ENCODE results near the gene CYP1A1. TPM values are rescaled to one million over a fixed set of nuclear protein-coding genes. Genes with fewer than 3 reads are reported as not detected.
"Not testable (repeated sequence)": the region's sequence is repeated elsewhere in the genome, so short reads cannot be mapped to it uniquely, and the experiment has no call there.

Gene CYP1A1
- total RNA-seq, 1 experiment from 2014 or later: 15.7 TPM

DNA sequence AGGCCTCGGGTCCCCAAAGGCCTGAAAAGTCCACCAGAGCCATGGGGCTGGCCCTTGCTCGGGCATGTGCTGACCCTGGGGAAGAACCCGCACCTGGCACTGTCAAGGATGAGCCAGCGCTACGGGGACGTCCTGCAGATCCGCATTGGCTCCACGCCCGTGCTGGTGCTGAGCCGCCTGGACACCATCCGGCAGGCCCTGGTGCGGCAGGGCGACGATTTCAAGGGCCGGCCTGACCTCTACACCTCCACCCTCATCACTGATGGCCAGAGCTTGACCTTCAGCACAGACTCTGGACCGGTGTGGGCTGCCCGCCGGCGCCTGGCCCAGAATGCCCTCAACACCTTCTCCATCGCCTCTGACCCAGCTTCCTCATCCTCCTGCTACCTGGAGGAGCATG, 24.5 kb upstream of the CYP1A1 start:
- no peaks in the 10 kb centered on the region for H3K27me3 ChIP-seq
- no peak for DNase-seq
- no peak overlapping the region for H3K4me3 ChIP-seq
- no peaks in the 10 kb centered on the region for H3K36me3 ChIP-seq
- no peaks in the 10 kb centered on the region for H3K9me3 ChIP-seq

DNA sequence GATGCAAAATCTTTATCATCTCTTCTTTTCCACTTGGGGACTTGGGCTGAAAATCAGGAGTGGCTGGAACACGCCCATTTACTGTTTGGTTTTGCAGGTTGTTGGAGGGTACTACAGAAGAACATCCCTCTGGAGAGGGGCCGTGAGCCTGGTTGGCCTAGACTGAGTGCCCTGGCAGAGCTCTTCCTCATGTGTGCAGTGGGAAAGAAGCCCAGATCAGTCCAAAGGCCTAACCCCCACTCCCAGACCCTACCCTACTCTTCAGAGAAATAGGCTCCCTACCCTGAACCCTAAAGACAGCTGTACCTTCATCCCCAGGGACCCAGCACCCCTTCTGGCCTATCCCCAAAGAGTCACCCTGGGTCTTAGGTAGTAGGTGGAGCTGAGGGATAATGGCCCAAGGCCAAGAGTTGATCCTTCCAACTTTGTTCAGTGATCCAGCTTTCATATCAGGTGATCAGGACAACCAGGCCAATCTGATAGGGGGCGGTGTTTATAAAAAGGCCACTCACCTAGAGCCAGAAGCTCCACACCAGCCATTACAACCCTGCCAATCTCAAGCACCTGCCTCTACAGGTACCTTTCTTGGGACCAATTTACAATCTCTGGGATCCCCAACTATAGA, 23.1 kb upstream of the CYP1A1 start, which contains the start of gene CYP1A2:
CYP1A2 (plus strand) TSS at position 524 of the 625 bp plus-strand sequence. CDS start 894 bp downstream, outside the sequence.
- no peaks in the 10 kb centered on the region for H3K27me3 ChIP-seq
- H3K36me3 ChIP-seq: no peaks in the 10 kb centered on the region
- DNase-seq: no peak
- H3K4me3 ChIP-seq: no peak within 1 kb of the TSS
- H3K9me3 ChIP-seq: no peaks in the 10 kb centered on the region

DNA sequence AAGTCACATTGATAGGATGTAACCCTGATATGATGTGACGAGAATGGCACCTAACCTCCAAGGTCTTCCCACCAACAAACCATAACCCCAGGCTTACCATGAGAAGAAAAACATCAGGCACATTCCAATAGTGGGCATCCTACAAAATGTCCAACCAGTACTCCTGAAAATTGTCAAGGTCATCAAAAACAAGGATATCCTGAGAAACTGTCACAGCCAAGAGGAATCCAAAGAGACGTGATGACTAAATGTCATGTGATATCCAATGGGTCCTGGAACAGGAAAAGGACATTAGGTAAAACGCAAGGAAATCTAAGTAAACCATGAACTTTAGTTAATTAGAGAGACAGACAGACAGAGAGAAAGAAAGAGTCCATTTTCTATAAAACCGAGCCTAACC, 21.1 kb upstream of the CYP1A1 start:
- no peaks in the 10 kb centered on the region for H3K27me3 ChIP-seq
- no peak for DNase-seq
- peaks cover 8% of the 10 kb centered on the region for H3K9me3 ChIP-seq
- no peak overlapping the region for H3K4me3 ChIP-seq
- H3K36me3 ChIP-seq: no peaks in the 10 kb centered on the region

DNA sequence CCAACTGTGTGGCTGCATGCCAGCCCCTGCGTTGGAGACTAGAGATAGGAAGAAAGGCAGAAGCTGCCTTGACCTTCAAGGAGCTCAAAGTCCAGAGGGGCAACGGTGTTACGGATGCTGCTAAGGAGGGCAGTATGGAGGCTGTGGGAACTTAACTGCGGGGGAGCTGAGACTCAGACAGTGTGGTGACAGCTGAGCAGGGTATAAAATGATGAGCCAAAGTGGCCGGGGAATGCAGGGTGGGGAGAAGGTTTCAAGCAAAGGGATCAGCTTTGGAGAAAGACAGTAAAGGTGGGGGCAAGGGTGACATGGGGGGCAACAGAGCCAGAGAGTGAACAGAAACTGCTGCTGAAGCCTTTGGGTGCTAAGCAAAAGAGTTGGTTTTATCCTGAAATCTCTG, 17.1 kb upstream of the CYP1A1 start:
- Histone ChIP-seq H3K9me3 (peaks cover 13% of the 10 kb centered on the region), H3K36me3 (no peaks in the 10 kb centered on the region)
- DNase-seq: no peak

DNA sequence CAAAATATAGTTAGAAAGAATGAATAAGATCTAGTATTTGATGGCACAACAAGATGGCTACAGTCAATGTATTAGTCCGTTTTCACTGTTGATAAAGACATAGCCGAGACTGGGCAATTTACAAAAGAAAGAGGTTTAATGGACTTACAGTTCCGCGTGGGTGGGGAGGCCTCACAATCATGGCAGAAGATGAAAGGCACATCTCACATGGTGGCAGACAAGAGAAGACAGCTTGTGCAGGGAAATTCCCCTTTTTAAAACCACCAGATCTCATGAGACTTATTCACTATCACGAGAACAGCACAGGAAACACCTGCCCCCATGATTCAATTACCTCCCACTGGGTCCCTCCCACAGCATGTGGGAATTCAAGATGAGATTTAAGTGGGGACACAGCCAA, 12.9 kb upstream of the CYP1A1 start:
- DNase-seq, H3K27me3 ChIP-seq, H3K4me3 ChIP-seq, H3K36me3 ChIP-seq: not testable (repeated sequence)
- peaks cover 13% of the 10 kb centered on the region for H3K9me3 ChIP-seq

More for the DNA sequence above, 17.1 kb upstream of the CYP1A1 start:
- 0 out of 2 replicates have a peak, but pooled peaks cover under 1% of the 10 kb centered on the region for H3K27me3 ChIP-seq
- no peak overlapping the region for H3K4me3 ChIP-seq

DNA sequence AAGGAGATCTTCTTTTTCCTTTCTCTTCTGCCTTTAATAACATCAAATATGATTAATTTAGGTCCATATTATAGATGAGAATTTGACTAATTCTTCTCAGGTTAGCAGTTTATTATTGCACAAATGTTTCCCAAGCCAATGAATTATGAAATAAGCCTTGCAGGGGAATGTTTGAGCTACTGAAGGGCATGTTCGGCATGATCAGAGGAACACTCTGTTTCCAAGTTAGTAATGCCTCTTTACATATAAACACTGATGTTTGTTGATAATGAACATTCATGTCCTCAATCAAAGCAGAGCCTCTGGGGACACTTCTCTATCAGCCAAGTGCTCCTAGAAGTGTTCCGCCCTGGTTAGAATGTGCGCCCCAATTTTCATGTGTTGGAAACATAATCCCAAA, 10.0 kb upstream of the CYP1A1 start:
- Histone ChIP-seq H3K36me3 (no peaks in the 10 kb centered on the region), H3K4me3 (no peak overlapping the region), H3K27me3 (0 out of 2 replicates have a peak, but pooled peaks cover 4% of the 10 kb centered on the region), H3K9me3 (peaks cover 5% of the 10 kb centered on the region; the same call in 1 of the 2 replicates)
- DNase-seq: no peak

DNA sequence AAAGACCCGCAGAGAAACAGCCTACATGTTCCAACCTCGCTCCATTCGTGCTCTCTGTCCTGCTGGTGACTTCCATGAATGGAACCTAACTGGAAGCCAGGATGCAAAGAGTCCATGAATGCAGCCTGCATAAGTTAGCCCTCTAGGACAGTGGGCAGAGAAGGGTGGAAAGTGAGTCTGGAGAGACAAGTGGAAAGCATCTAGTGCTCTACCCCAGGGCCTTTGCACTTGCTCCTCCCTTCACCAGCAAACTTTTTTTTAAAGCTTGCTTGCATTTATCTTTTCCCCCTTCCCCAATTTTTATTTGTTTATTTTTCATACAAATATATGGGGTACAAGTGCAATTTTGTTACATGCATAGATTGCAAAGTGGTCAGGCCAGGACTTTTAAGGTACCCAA, 7.9 kb upstream of the CYP1A1 start:
- Histone ChIP-seq H3K4me3 (no peak overlapping the region), H3K9me3 (peaks cover 2% of the 10 kb centered on the region; the same call in 1 of the 2 replicates), H3K27me3 (0 out of 2 replicates have a peak, but pooled peaks cover 4% of the 10 kb centered on the region), H3K36me3 (no peaks in the 10 kb centered on the region)
- DNase-seq: no peak

DNA sequence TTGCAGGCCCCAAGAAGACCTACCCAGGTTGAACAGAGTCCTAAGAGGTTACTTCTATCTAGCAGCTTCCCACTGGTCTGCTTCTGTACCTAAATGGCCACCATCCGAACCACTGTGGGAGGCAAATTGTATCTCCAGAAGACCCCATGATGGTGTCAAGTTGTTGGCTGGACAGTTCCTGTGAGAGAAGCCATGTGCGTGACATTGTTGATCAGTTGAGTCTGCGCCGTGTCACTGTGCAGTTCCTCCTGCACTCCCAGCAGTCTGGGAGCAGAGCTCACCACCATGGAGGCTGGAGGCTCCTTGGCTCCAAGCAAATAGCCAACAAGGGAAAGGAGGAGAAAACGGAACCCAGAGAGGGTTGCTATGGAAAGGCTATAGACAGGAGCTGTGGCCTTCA, 7.5 kb upstream of the CYP1A1 start:
- H3K9me3 ChIP-seq: no peaks in the 10 kb centered on the region
- H3K4me3 ChIP-seq: no peak overlapping the region
- H3K27me3 ChIP-seq: 0 out of 2 replicates have a peak, but pooled peaks cover 4% of the 10 kb centered on the region
- H3K36me3 ChIP-seq: no peaks in the 10 kb centered on the region
- DNase-seq: no peak

DNA sequence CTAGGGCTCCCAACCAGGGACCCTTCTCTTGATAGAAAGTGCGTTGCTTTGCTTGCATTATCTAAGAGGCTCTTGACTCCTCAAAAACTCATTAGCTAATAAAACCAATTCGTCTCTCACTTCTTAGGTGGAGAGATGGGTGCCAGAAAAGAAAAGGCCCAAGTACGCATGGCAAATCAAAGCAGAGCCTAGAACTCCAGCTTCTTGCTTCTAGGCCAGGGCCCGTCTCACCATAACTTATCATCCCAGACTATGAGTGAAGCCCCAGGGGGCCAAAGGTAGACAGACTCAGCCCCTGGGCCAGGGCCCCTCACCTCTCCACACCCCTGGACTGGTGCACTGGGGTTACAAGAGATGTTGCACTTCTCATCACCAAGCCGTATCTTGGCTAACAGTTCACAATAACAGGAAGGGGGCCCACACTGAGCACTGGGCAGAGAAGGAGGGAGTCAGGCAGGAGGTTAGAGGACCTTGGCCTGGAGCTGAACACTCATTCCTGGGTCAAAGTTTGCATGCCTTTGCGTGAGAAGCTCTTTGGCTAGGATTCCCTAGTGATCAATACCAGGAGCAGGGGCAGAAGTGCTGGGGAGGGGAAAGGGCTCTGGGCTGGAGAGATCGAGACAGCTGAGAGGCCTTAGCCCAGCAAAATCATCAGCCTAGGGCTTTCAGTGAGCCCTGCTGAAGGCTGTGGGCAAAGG, 5.4 kb upstream of the CYP1A1 start:
- Histone ChIP-seq H3K4me3 (no peak overlapping the region), H3K9me3 (0 out of 2 replicates have a peak, but pooled peaks cover 4% of the 10 kb centered on the region), H3K27me3 (no peaks in the 10 kb centered on the region), H3K36me3 (no peaks in the 10 kb centered on the region)
- DNase-seq: peak; percentile 70

DNA sequence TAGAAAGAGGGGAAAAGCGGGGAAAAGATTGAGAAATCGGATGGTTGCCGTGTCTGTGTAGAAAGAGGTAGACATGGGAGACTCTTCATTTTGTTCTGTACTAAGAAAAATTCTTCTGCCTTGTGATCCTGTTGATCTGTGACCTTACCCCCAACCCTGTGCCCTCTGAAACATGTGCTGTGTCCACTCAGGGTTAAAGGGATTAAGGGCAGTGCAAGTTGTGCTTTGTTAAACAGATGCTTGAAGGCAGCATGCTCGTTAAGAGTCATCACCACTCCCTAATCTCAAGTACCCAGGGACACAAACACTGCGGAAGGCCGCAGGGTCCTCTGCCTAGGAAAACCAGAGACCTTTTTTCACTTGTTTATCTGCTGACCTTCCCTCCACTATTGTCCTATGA, 4.0 kb upstream of the CYP1A1 start:
- H3K27me3 ChIP-seq: not testable (repeated sequence)

DNA sequence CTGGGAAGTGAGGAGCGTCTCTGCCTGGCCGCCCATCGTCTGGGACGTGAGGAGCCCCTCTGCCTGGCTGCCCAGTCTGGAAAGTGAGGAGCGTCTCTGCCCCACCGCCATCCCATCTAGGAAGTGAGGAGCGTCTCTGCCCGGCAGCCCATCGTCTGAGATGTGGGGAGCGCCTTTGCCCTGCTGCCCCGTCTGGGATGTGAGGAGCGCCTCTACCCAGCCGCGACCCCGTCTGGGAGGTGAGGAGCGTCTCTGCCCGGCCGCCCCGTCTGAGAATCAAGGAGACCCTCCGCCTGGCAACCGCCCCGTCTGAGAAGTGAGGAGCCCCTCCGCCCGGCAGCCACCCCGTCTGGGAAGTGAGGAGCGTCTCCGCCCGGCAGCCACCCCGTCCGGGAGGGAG, 3.4 kb upstream of the CYP1A1 start:
- H3K27me3 ChIP-seq, H3K4me3 ChIP-seq, H3K9me3 ChIP-seq, DNase-seq, H3K36me3 ChIP-seq: not testable (repeated sequence)

More for the DNA sequence above, 4.0 kb upstream of the CYP1A1 start:
- not testable (repeated sequence) for H3K36me3 ChIP-seq, DNase-seq, H3K4me3 ChIP-seq, H3K9me3 ChIP-seq

DNA sequence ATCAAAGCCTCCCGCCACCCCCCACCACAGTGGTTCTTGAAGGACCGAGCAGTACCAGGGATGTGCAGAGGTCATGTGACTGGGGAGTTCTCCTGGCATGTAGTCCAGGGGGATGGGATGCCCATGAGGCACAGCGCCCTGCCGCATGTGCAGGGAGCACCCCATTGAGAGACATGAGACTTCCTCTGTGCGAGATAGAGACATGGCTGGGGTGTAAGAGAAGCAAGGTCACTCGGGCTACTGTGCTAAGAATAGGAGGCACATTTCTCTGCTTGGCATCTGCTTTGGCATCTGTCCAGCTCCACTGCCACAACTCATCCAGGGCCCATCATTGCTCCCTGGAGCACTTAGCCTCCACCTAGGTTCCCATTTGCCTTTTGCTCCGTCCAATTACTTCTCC, 2.4 kb upstream of the CYP1A1 start:
- Histone ChIP-seq H3K4me3 (no peak overlapping the region), H3K36me3 (no peaks in the 10 kb centered on the region), H3K9me3 (0 out of 2 replicates have a peak, but pooled peaks cover 4% of the 10 kb centered on the region), H3K27me3 (no peaks in the 10 kb centered on the region)
- DNase-seq: no peak

DNA sequence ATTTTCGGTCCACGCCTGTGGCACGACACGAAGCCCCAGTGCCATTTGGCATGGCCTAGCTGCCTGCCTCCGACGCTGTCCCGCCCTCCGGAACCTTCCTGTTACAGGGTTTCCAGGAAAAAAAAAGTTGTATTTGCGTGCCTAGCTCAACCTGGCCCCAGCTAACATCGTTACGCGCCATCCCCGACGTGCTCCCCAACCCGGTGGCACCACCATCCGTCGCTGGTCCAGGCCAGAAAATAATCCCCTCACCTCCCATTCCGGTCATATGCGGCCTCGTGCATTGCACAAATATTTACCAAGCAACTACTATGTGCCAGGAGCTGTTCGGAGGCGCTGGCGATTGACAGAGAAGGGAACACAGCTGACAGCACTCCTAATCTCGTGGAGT, 1.4 kb upstream of the CYP1A1 start:
- DNase-seq: no peak
- Histone ChIP-seq H3K36me3 (no peaks in the 10 kb centered on the region), H3K27me3 (no peaks in the 10 kb centered on the region), H3K9me3 (0 out of 2 replicates have a peak, but pooled peaks cover 4% of the 10 kb centered on the region), H3K4me3 (peak overlapping the region; percentile 43)

DNA sequence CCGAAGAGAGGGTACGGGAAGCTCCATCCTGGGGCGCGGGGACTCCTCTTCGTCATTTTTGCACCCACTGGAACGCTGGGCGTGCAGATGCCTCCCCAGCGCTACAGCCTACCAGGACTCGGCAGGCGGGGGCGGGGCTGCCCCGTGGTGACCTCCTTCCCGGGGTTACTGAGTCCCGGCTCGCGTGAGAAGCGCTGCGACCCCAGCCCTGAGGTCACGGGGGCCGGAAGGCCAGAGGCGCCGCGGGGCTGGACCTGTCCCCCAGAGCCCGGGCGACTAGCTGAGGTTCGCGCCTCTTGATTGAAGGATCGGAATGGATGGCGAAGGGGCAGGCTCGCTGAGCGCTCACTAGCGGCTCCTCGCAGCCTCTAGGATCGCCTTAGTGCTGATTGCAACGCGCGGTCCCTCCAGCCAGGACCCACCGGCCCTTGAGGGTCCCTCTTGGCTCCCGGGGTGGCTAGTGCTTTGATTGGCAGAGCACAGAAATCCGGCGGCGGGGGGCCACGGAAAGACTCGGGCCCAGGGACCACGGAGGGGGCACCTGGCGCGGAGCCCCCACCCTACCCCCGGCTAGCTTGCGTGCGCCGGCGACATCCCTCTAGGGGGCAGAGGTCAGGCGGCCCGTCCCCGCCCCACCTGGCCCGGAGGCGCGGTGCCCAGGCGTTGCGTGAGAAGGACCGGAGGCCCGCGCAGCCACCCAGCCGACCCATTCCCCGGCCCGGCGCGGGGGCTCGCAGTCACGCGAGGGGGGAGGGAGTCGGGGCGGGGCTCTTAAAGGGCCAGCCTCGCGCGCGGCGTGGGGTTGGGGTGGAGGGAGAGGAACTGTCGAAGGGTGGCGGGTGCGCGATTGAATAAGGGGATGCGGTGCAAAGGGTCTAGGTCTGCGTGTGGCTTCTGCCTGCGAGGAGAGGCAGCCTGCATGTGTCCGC, 781 bp upstream of the CYP1A1 start:
- peak overlapping the region; percentile 43 for H3K4me3 ChIP-seq
- DNase-seq: peak; percentile 80
- no peaks in the 10 kb centered on the region for H3K27me3 ChIP-seq
- H3K36me3 ChIP-seq: no peaks in the 10 kb centered on the region
- 0 out of 2 replicates have a peak, but pooled peaks cover 4% of the 10 kb centered on the region for H3K9me3 ChIP-seq

DNA sequence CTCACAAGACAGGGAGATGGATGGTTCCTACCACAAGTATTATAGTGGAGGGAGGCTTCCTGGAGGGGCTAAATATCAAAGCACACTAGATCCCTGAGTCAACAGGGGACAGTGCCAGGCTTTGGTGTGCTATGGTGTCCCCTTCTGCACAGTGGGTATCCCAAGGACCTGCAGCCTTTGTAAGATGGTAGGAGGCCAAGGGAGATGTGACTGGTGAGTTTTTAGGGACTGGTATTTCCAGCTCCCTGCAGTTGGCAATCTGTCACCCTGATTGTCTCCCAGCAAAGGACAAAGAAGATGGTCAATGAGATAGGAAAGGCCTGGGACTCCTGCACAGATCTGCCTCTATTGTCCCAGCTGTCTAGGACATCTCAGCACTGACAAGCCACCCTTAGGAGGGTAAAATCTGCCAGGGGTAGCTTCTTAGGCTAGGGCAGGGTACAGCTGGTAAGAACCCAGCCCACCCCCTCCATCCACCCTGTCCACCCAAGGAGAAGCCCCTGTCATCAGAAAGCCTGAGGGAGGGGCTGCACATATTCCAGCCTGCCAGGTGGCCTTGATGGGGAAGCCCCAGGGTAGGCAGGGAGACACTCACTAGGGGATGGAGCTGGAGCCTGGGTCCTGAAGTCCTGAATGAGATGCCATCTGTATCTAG, 631 bp downstream of the CYP1A1 start:
- Histone ChIP-seq H3K27me3 (no peaks in the 10 kb centered on the region), H3K36me3 (no peaks in the 10 kb centered on the region), H3K4me3 (no peak overlapping the region), H3K9me3 (0 out of 2 replicates have a peak, but pooled peaks cover 4% of the 10 kb centered on the region)
- DNase-seq: no peak

DNA sequence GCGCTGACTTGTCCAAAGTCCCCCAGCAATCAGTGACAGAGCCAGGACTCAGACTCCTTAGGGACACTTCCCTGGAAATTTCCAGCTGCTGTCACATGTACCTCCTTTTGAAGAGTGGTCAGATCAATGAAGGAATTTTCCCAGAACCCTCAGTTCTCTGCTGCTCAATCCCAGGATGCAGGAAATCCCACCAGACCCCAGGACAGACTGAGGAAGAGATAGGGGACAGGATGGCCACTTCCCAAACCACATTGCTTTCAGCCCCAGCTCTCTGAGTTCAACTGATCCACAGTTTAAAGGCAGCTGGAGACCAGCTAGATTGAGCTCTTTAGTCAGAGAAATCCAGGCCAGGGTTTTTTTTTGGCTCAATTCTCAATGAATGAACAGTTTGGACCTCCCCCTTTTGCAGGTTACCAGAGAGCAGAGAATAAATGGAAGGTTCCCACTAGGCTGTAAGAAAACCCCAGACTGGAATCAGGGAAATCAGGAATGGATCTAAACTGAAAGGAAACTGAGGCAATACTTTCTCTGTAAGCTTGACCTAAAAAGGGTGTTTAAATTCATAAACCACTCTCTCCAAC, 1.5 kb downstream of the CYP1A1 start:
- Histone ChIP-seq H3K4me3 (no peak overlapping the region), H3K9me3 (0 out of 2 replicates have a peak, but pooled peaks cover 4% of the 10 kb centered on the region), H3K36me3 (no peaks in the 10 kb centered on the region), H3K27me3 (no peaks in the 10 kb centered on the region)
- DNase-seq: no peak

Measured in MG63 (cell line).